Coronary artery (tissue), 2 donors: ENCODE measurements around the gene RPRD1B.

Source experiments
- DNase-seq: peaks from one replicate; pipeline ENCODE4 v3.0.0-alpha.2; 2017; ENCODE audit warnings: low spot score
- H3K27ac ChIP-seq, 2 donors: fragments of 200-600 bp; sonication (generic); one replicate each; pipeline ENCODE4 v1.5.1; 2016 to 2019
- H3K4me3 ChIP-seq: fragments of 200-600 bp; sonication (generic); 2 replicates; pipeline ENCODE4 v1.5.1; 2016; ENCODE audit warnings: mild to moderate bottlenecking, moderate library complexity
- CTCF ChIP-seq: fragments of 200-600 bp; sonication (generic); IDR thresholded peaks from one replicate; pipeline ENCODE4 v1.5.1; 2019; ENCODE audit warnings: antibody characterized with exemption

RPRD1B gene

DNA sequence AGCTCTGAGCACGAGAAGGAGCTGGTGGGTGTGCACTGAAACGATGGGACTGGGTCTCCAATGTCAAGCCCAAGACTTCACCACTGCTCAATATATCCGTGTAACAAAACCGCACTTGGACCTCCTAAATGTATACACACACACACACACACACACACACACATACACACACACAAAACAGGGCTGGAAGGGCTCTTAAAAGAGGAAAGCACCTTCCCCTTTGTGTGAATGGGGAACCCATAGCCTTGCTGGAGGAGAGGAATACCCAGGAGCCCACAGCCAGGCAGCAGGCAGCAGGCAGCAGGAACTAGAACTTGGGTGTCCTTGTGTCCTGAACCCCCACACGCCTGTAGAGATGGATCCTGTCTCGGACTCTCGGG, 101.7 kb downstream of the RPRD1B start:
- Histone ChIP-seq H3K27ac (peak overlapping the region; percentile 39 to 86), H3K4me3 (no peak overlapping the region)
- DNase-seq: no peak
- no peak for TF ChIP-seq CTCF

GRCh38 chr20:38135651-38136420, 102.3 kb downstream of the RPRD1B start:
- Histone ChIP-seq H3K27ac (peak overlapping the region; percentile 50 to 86), H3K4me3 (no peak overlapping the region)
- no peak for TF ChIP-seq CTCF
- DNase-seq: no peak

GRCh38 chr20:38136421-38137245, 103.1 kb downstream of the RPRD1B start:
- Histone ChIP-seq H3K27ac (peak overlapping the region; percentile 50 to 86), H3K4me3 (no peak overlapping the region)
- DNase-seq: no peak
- no peak for TF ChIP-seq CTCF

DNA sequence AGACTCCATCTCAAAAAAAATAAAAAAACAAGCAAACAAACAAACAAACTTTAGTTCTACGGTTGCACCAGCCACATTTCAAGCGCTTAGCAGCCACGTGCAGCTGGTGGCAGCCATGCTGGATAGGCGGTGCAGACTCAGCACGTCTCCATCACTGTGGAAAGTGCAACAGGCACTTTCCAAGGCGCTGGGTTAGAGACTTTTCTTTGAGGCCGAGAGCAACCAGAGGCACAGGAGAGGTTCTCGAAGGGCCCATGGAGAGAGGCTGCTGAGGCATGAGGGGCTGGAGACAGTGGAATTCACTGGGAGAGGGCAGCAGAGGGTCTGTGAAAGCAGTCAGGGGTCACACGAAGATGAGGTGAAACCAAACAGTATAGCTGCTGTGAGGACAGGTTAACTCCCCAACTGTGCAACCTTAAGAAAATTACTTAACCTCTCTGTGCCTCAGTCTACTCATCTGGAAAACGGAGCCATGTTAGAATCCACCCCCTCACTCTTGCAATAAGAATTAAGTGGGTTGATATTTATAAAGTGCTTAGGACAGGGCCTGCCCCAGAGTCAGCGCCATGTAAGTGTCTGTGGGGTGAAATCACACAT, 104.0 kb downstream of the RPRD1B start:
- Histone ChIP-seq H3K4me3 (no peak overlapping the region), H3K27ac (peak overlapping the region in 1 of 2 donors; percentile 3)
- no peak for TF ChIP-seq CTCF
- DNase-seq: no peak

GRCh38 chr20:38138086-38138778, 104.7 kb downstream of the RPRD1B start:
- Histone ChIP-seq H3K4me3 (no peak overlapping the region), H3K27ac (peak overlapping the region in 1 of 2 donors; percentile 3)
- DNase-seq: no peak
- no peak for TF ChIP-seq CTCF

GRCh38 chr20:38139156-38139912, 105.8 kb downstream of the RPRD1B start:
- DNase-seq: peak; percentile 57
- Histone ChIP-seq H3K4me3 (no peak overlapping the region), H3K27ac (peak overlapping the region; percentile 8 to 40)
- no peak for TF ChIP-seq CTCF
